ENCODE results near the gene ITPR1. TPM values are rescaled to one million over a fixed set of nuclear protein-coding genes. Genes with fewer than 3 reads are reported as not detected.

ITPR1 gene
- total and polyA plus RNA-seq, 2 of the 4 experiments (the other 2 are of a cell fraction): 1.8 to 5.7 TPM

- H4K8ac ChIP-seq (ENCODE audit: low read depth in 2 of 2, low read length in 2 of 2): no peak overlapping the region
- no peaks in the 10 kb centered on the region for H4K20me1 ChIP-seq (ENCODE audit: insufficient read depth, low read length)
- no peak overlapping the region for H3K56ac ChIP-seq (ENCODE audit: extremely low read depth, insufficient read depth, low read length)
- no peaks in the 10 kb centered on the region for H3K36me3 ChIP-seq (ENCODE audit: control insufficient read depth, insufficient read depth, low read length)
- BruUV-seq (replicated peaks): no TSS peak
- H2BK20ac ChIP-seq (ENCODE audit: low read depth, low read length): no peak overlapping the region
- H3K27ac ChIP-seq (ENCODE audit: insufficient read depth, low read length): no peak overlapping the region
- no peak overlapping the region for H3K4me2 ChIP-seq (ENCODE audit: low read depth, low read length)
- no peak overlapping the region for H3K9ac ChIP-seq (ENCODE audit: low read depth, low read length)
- dilution Hi-C loops (cut with HindIII; ENCODE audit: low sequenced_read_pairs, unreplicated experiment): no loop called here
- WGBS, 2 experiments (ENCODE audit: extremely low coverage in 2 of 2, insufficient read length in 1 of 2): 89% methylated on average over 10 of the region's 15 CpGs; no CpG with 5 or more reads in 1 of the 2 experiments
- no peak overlapping the region for H3K18ac ChIP-seq (ENCODE audit: low read depth, low read length)
- no peak overlapping the region for H3K14ac ChIP-seq (replicated peaks; ENCODE audit: low read depth, low read length)
- DNase-seq (no peak), ATAC-seq (ENCODE audit: low read depth) (no peak)
- no peak overlapping the region for H2BK120ac ChIP-seq (ENCODE audit: low read depth, low read length)
- peaks cover 30% of the 10 kb centered on the region for H3K27me3 ChIP-seq (ENCODE audit: control insufficient read depth, insufficient read depth, low read length)
- H4K5ac ChIP-seq (ENCODE audit: low read depth, low read length): no peak overlapping the region
- no peak overlapping the region for H4K91ac ChIP-seq (ENCODE audit: insufficient read depth, low read depth, low read length)
- no peak overlapping the region for H3K23ac ChIP-seq (ENCODE audit: low read depth, low read length)
- peaks cover 4% of the 10 kb centered on the region; the same call in 1 of the 2 replicates for H3K4me1 ChIP-seq (ENCODE audit: control insufficient read depth, insufficient read depth, low read length)
- H3K4ac ChIP-seq (ENCODE audit: low read depth, low read length): no peak overlapping the region
- H2AK5ac ChIP-seq (ENCODE audit: low read depth, low read length): no peak overlapping the region
- CTCF ChIA-PET: no interaction called here
- no peak overlapping the region for H2AFZ ChIP-seq (replicated peaks; ENCODE audit: low read length, poor library complexity)
- H3K9me1 ChIP-seq (ENCODE audit: insufficient read depth, low read length): no peaks in the 10 kb centered on the region
- no peaks in the 10 kb centered on the region for H3K79me1 ChIP-seq (ENCODE audit: low read depth in 1 of 2, low read length in 2 of 2)
- H3K4me3 ChIP-seq (ENCODE audit: insufficient read depth, low read depth, low read length): no peak overlapping the region
- H2BK5ac ChIP-seq (ENCODE audit: low read depth, low read length, poor library complexity, severe bottlenecking): no peak overlapping the region
- intact Hi-C loops (cut with micrococcal nuclease): no loop called here
- H2AK9ac ChIP-seq (replicated peaks; ENCODE audit: low read depth, low read length, poor library complexity): no peak overlapping the region
- no peak for TF ChIP-seq RCOR1 (IDR thresholded peaks at IDR 0.05; ENCODE audit: insufficient replicate concordance, low read length)
- POLR2A ChIA-PET (ENCODE audit: unreplicated experiment): no interaction called here
- H2BK15ac ChIP-seq (ENCODE audit: low read depth, low read length): no peak overlapping the region
- in situ Hi-C loops (cut with MboI; ENCODE audit: low sequenced_read_pairs): no loop called here
- no peaks in the 10 kb centered on the region for H3K9me3 ChIP-seq (ENCODE audit: control insufficient read depth, insufficient read depth, low read length)
Observed at GRCh38 chr3:4753073-4753691, 260.0 kb downstream of the ITPR1 start.
